K562 (cell line): ENCODE results near the gene GGNBP2. TPM values are rescaled to one million over a fixed set of nuclear protein-coding genes. Genes with fewer than 3 reads are reported as not detected.

Experiments
- DACH1 ChIP-seq: fragments of 450-650 bp; IDR thresholded peaks from 2 replicates; pipeline ENCODE4 v1.6.1; 2018; ENCODE audit not compliant: partially characterized antibody
- EGR1 ChIP-seq: fragments of 450-650 bp; conservative IDR thresholded peaks from 2 replicates; pipeline ENCODE4 v1.6.1; 2017; ENCODE audit warnings: mild to moderate bottlenecking
- EP400 ChIP-seq: fragments of 450-650 bp; IDR thresholded peaks from 2 replicates; pipeline ENCODE4 v1.6.1; 2017; ENCODE audit warnings: antibody characterized with exemption, mild to moderate bottlenecking, moderate library complexity
- GABPB1 ChIP-seq: sonication (generic); formaldehyde crosslinking; IDR thresholded peaks from 2 replicates; pipeline ENCODE4 v1.8.0; 2022; ENCODE audit warnings: mild to moderate bottlenecking, missing genetic modification reagents
- GATAD2A ChIP-seq: fragments of 450-650 bp; IDR thresholded peaks from 2 replicates; pipeline ENCODE4 v1.6.1; 2017
- MEF2A ChIP-seq: IDR thresholded peaks from 2 replicates; pipeline ENCODE4 v1.6.1; 2011; ENCODE audit warnings: low read depth, mild to moderate bottlenecking, low read length, moderate library complexity; ENCODE audit not compliant: control insufficient read depth
- NELFE ChIP-seq: IDR thresholded peaks from 2 replicates; pipeline ENCODE4 v1.6.1; 2011; ENCODE audit warnings: mild to moderate bottlenecking; ENCODE audit not compliant: insufficient read depth, insufficient read length
- NFIC ChIP-seq: fragments of 450-650 bp; IDR thresholded peaks from 2 replicates; pipeline ENCODE4 v1.6.1; 2017; ENCODE audit warnings: mild to moderate bottlenecking, inconsistent platforms
- POLR2H ChIP-seq: IDR thresholded peaks from 2 replicates; pipeline ENCODE4 v1.6.1; 2016; ENCODE audit warnings: missing genetic modification characterization, low read depth, mild to moderate bottlenecking, control low read depth, missing compliant biosample characterization, moderate library complexity
- RB1 ChIP-seq: fragments of 450-650 bp; IDR thresholded peaks from 2 replicates; pipeline ENCODE4 v1.6.1; 2017; ENCODE audit warnings: low read depth, mild to moderate bottlenecking
- RBBP5 ChIP-seq: fragments of 200-600 bp; sonication (generic); IDR thresholded peaks from 2 replicates; pipeline ENCODE4 v1.6.1; 2012; ENCODE audit warnings: borderline replicate concordance, mild to moderate bottlenecking, low read length, control low read depth, inconsistent platforms; ENCODE audit not compliant: insufficient read depth, poor library complexity, severe bottlenecking
- RCOR1 ChIP-seq, 2 experiments: IDR thresholded peaks; 2 replicates each; pipeline ENCODE4 v1.6.1; 2012; ENCODE audit warnings: low read depth in 2 of 2, low read length in 2 of 2, borderline replicate concordance in 1 of 2, improper control_type of control experiment in 1 of 2
- SUPT5H ChIP-seq: fragments of 450-650 bp; IDR thresholded peaks from 2 replicates; pipeline ENCODE4 v1.6.1; 2016
- TRIM24 ChIP-seq, 2 experiments: fragments of 450-650 bp; IDR thresholded peaks; 2 replicates each; pipeline ENCODE4 v1.6.1; 2016
- ZC3H4 ChIP-seq: sonication (generic); formaldehyde crosslinking; IDR thresholded peaks from 2 replicates; pipeline ENCODE4 v1.9.0; 2021; ENCODE audit warnings: missing genetic modification reagents, borderline replicate concordance
- ZNF124 ChIP-seq: sonication (generic); formaldehyde crosslinking; IDR thresholded peaks from 2 replicates; pipeline ENCODE4 v1.8.1; 2022; ENCODE audit warnings: missing genetic modification reagents
- ZNF57 ChIP-seq: fragments of 450-650 bp; formaldehyde crosslinking; IDR thresholded peaks from 2 replicates; pipeline ENCODE4 v1.4.0; 2020; ENCODE audit warnings: mild to moderate bottlenecking, moderate library complexity
- ZNF785 ChIP-seq: fragments of 250-450 bp; sonication (Bioruptor Pico); IDR thresholded peaks from 2 replicates; pipeline ENCODE4 v1.4.0; 2020; ENCODE audit warnings: mild to moderate bottlenecking
- polyA plus RNA-seq, 8 experiments: library from polyadenylated mRNA; depleted of rRNA in 4 of 8; stranded (reverse) in 5 of 8; unstranded in 3 of 8; fragments of >200 nt; fragmentation: Nextera tagmentation in 2 of 8; fragmentation: Illumina TruSeq in 1 of 8; extraction: Ambion mirVana in 2 of 8; extraction: Trizol in 1 of 8; gene quantifications; 2 replicates each; pipeline versions ENCODE4 v1.2.1 to v1.2.3, GENCODE V29; 2011 to 2014; ENCODE audit warnings: inconsistent platforms in 1 of 8, missing spikeins in 1 of 8
- total RNA-seq, 7 experiments: library from RNA; depleted of rRNA in 6 of 7; stranded (reverse); fragments of >200 nt in 6 of 7; fragmentation: Illumina TruSeq in 2 of 7; extraction: Trizol in 2 of 7; gene quantifications; 2 replicates each; pipeline versions ENCODE4 v1.2.1 to v1.2.3, GENCODE V29; 2011 to 2021; ENCODE audit warnings: low replicate concordance in 1 of 7
- TF ChIP-seq, protein P1 (sequence below): fragments of 250-450 bp; sonication (Bioruptor Pico); IDR thresholded peaks from 2 replicates; pipeline ENCODE4 v1.9.0; 2021; ENCODE audit warnings: mild to moderate bottlenecking, inconsistent platforms
- TF ChIP-seq, protein P2 (sequence below): fragments of 200-800 bp; sonication (Bioruptor generic); IDR thresholded peaks from 2 replicates; pipeline ENCODE4 v1.6.1; 2017; ENCODE audit warnings: missing genetic modification characterization, missing compliant biosample characterization
- TF ChIP-seq, protein P3 (sequence below): IDR thresholded peaks from 2 replicates; pipeline ENCODE4 v1.6.1; 2011; ENCODE audit not compliant: insufficient read length; ENCODE audit errors: extremely low read depth
- TF ChIP-seq, protein P4 (sequence below), 2 experiments: IDR thresholded peaks; 2 replicates each; pipeline ENCODE4 v1.6.1; 2011; ENCODE audit warnings: borderline replicate concordance in 1 of 2, control low read depth in 1 of 2, low read depth in 1 of 2, low read length in 1 of 2, mild to moderate bottlenecking in 1 of 2, mixed read lengths in 1 of 2, moderate library complexity in 1 of 2; ENCODE audit not compliant: insufficient read depth in 1 of 2, insufficient read length in 1 of 2, poor library complexity in 1 of 2, severe bottlenecking in 1 of 2; ENCODE audit errors: extremely low read depth in 1 of 2

GGNBP2 gene
- total and polyA plus RNA-seq, 9 of the 15 experiments (the other 6 are each of a cell fraction or from before 2014, with no cell fraction given) = 35.7 to 96.6 (median 64.1) TPM

DNA sequence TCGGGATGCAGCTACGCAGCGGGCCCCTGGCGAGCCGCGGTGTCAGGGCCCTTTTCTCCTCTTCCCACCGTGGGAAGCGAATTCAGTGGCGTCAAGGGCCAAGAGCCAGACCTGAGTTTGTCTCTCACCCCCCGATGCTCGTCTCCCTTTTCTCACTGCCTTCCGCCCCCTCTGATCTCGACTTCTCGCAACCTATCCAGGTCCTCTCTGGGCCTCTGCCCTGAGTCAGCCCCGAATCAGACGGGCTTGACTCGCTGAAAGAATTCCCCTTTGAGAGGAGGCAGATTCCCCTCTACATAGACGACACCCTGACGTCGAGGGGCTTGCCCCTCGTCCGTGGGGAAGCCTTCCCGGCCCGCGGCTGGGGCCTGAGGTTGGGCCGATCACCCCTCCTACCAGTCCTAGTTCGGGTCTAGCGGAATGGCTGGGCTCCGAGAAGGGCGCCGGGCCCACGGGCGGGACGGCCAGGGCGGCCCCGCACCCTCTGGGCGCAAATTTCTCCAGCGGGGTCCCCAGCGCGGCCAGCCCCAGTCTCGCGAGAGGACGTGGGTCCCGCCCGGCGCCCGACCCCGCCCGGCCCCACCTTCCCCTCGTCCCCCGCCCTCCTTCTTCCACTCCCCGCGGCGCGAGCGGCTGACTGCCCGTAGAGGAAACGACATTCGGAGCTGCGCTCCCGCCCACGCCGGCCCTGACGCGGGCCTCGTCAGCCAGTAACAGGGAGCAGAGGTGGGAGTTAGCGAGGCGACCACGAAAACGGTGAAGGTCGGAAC lies at the start of gene GGNBP2 (continued):
- TF ChIP-seq, protein P1, sequence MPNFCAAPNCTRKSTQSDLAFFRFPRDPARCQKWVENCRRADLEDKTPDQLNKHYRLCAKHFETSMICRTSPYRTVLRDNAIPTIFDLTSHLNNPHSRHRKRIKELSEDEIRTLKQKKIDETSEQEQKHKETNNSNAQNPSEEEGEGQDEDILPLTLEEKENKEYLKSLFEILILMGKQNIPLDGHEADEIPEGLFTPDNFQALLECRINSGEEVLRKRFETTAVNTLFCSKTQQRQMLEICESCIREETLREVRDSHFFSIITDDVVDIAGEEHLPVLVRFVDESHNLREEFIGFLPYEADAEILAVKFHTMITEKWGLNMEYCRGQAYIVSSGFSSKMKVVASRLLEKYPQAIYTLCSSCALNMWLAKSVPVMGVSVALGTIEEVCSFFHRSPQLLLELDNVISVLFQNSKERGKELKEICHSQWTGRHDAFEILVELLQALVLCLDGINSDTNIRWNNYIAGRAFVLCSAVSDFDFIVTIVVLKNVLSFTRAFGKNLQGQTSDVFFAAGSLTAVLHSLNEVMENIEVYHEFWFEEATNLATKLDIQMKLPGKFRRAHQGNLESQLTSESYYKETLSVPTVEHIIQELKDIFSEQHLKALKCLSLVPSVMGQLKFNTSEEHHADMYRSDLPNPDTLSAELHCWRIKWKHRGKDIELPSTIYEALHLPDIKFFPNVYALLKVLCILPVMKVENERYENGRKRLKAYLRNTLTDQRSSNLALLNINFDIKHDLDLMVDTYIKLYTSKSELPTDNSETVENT = no peak
- TF ChIP-seq RBBP5 (peak; percentile 82), SUPT5H (peak; percentile 80), TRIM24 (IDR thresholded peaks at IDR 0.05) (peak in 1 of 2 experiments; percentile 54; a peak in 1 of 4 replicates), ZNF57 (CRISPR knock-in tag) (no peak), EGR1 (peak; percentile 98), MEF2A (no peak), ZNF785 (CRISPR knock-in tag) (no peak), RCOR1 (IDR thresholded peaks at IDR 0.05; ENCODE audit: borderline replicate concordance in 1 of 2, low read depth in 2 of 2, low read length in 2 of 2) (peak in 1 of 2 experiments; percentile 18; a peak in 1 of 4 replicates), DACH1 (no peak), RB1 (0 out of 2 replicates have a peak, but pooled peaks have one; percentile 6), NFIC (peak; percentile 72), GATAD2A (0 out of 2 replicates have a peak, but pooled peaks have one; percentile 23), ZC3H4 (peak; percentile 61; the same call in 1 of the 2 replicates), POLR2H (tag) (peak; percentile 86; the same call in 1 of the 2 replicates), NELFE (no peak), GABPB1 (CRISPR knock-in tag) (peak; percentile 4; the same call in 1 of the 2 replicates), ZNF124 (CRISPR knock-in tag) (no peak), EP400 (peak; percentile 64)
- TF ChIP-seq, protein P2, sequence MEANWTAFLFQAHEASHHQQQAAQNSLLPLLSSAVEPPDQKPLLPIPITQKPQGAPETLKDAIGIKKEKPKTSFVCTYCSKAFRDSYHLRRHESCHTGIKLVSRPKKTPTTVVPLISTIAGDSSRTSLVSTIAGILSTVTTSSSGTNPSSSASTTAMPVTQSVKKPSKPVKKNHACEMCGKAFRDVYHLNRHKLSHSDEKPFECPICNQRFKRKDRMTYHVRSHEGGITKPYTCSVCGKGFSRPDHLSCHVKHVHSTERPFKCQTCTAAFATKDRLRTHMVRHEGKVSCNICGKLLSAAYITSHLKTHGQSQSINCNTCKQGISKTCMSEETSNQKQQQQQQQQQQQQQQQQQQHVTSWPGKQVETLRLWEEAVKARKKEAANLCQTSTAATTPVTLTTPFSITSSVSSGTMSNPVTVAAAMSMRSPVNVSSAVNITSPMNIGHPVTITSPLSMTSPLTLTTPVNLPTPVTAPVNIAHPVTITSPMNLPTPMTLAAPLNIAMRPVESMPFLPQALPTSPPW (CRISPR knock-in tag) = peak; percentile 91
- TF ChIP-seq, protein P3, sequence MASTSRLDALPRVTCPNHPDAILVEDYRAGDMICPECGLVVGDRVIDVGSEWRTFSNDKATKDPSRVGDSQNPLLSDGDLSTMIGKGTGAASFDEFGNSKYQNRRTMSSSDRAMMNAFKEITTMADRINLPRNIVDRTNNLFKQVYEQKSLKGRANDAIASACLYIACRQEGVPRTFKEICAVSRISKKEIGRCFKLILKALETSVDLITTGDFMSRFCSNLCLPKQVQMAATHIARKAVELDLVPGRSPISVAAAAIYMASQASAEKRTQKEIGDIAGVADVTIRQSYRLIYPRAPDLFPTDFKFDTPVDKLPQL = no peak
- TF ChIP-seq, protein P4, sequence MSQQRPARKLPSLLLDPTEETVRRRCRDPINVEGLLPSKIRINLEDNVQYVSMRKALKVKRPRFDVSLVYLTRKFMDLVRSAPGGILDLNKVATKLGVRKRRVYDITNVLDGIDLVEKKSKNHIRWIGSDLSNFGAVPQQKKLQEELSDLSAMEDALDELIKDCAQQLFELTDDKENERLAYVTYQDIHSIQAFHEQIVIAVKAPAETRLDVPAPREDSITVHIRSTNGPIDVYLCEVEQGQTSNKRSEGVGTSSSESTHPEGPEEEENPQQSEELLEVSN (IDR thresholded peaks at IDR 0.05; ENCODE audit: borderline replicate concordance in 1 of 2, extremely low read depth in 1 of 2, insufficient read depth in 1 of 2, insufficient read length in 1 of 2, low read depth in 1 of 2, low read length in 1 of 2, poor library complexity in 1 of 2, severe bottlenecking in 1 of 2) = peak in 1 of 2 experiments; percentile 45
